ENCODE measurements around the gene NCKAP1. TPM values are rescaled to one million over a fixed set of nuclear protein-coding genes. Genes with fewer than 3 reads are reported as not detected.
A peak's percentile ranks its signal among the peaks of the same experiment; 100 is the strongest.

The NCKAP1 gene
- total RNA-seq (2021) (148 to 173 TPM (median 149 TPM) in 3 replicates), Bru-seq, nascent RNA (percentile 94 among the genes with signal in this experiment)
- long read RNA-seq, experiment 1, full-length matches to known transcripts: 425 of 588 reads
- long read RNA-seq, experiment 1, partial matches to known transcripts: 135 of 588 reads
- long read RNA-seq, experiment 1, other reads (novel, unspliced or antisense): 28 of 588 reads
- long read RNA-seq, experiment 2, full-length matches to known transcripts: 70 of 226 reads
- long read RNA-seq, experiment 2, partial matches to known transcripts: 78 of 226 reads
- long read RNA-seq, experiment 2, other reads (novel, unspliced or antisense): 78 of 226 reads
- long read RNA-seq, experiment 3, partial matches to known transcripts: 3 of 4 reads
- long read RNA-seq, experiment 3, other reads (novel, unspliced or antisense): 1 of 4 reads

- POLR2A ChIA-PET: no interaction called here
- CTCF ChIA-PET: interaction anchor here (0.7 to 1.4 kb wide), 2 partner anchors 41 to 43 kb away, joined by 3 to 6 read pairs; partner anchors contain the start of gene DUSP19
- H3K27ac Mint-ChIP-seq: peak within 1 kb of the TSS; percentile 96
- no peaks in the 10 kb centered on the region for H3K27me3 Mint-ChIP-seq (ENCODE audit: low read depth)
- H3K36me3 Mint-ChIP-seq: no peaks in the 10 kb centered on the region; the same call in 1 of the 2 replicates
- H3K9me3 Mint-ChIP-seq: no peaks in the 10 kb centered on the region
- H3K4me3 Mint-ChIP-seq: peak within 1 kb of the TSS; percentile 91
- peak; percentile 95 for DNase-seq (ENCODE audit: low spot score)
- ATAC-seq: peak; percentile 87
- peaks cover 43% of the 10 kb centered on the region for H3K4me1 Mint-ChIP-seq
- TF ChIP-seq USF1 (CRISPR knock-in tag; IDR thresholded peaks at IDR 0.05) (peak; percentile 79), ELF4 (CRISPR knock-in tag; IDR thresholded peaks at IDR 0.05; ENCODE audit: low read depth) (no peak), PRDM15 (CRISPR knock-in tag; IDR thresholded peaks at IDR 0.05) (no peak), CREM (CRISPR knock-in tag; IDR thresholded peaks at IDR 0.05) (no peak), ERG (CRISPR knock-in tag; IDR thresholded peaks at IDR 0.05) (no peak), SP1 (CRISPR knock-in tag; conservative IDR thresholded peaks at IDR 0.05) (peak; percentile 44; the same call in 1 of the 2 replicates), NFYB (CRISPR knock-in tag; conservative IDR thresholded peaks at IDR 0.05; ENCODE audit: low read depth) (no peak), SMAD3 (CRISPR knock-in tag; IDR thresholded peaks at IDR 0.05; ENCODE audit: borderline replicate concordance) (no peak), ZNF263 (CRISPR knock-in tag; IDR thresholded peaks at IDR 0.05; ENCODE audit: low read depth) (no peak), ETV6 (CRISPR knock-in tag; IDR thresholded peaks at IDR 0.05) (peak; percentile 33; the same call in 1 of the 2 replicates), ZNF232 (CRISPR knock-in tag; IDR thresholded peaks at IDR 0.05) (peak; percentile 15; the same call in 1 of the 2 replicates), CDX4 (CRISPR knock-in tag; IDR thresholded peaks at IDR 0.05; ENCODE audit: borderline replicate concordance) (no peak), EMX1 (CRISPR knock-in tag; IDR thresholded peaks at IDR 0.05) (no peak), MXD4 (CRISPR knock-in tag; IDR thresholded peaks at IDR 0.05; ENCODE audit: borderline replicate concordance) (no peak), RELA (CRISPR knock-in tag; IDR thresholded peaks at IDR 0.05; ENCODE audit: borderline replicate concordance) (no peak), FOXP1 (CRISPR knock-in tag; IDR thresholded peaks at IDR 0.05; ENCODE audit: borderline replicate concordance) (0 out of 2 replicates have a peak, but pooled peaks have one; percentile 73), ZNF219 (CRISPR knock-in tag; IDR thresholded peaks at IDR 0.05; ENCODE audit: borderline replicate concordance) (no peak), MLX (CRISPR knock-in tag; IDR thresholded peaks at IDR 0.05) (no peak), HMGA2 (CRISPR knock-in tag; IDR thresholded peaks at IDR 0.05) (no peak), ZBTB21 (CRISPR knock-in tag; IDR thresholded peaks at IDR 0.05; ENCODE audit: borderline replicate concordance) (no peak), TCF7 (CRISPR knock-in tag; IDR thresholded peaks at IDR 0.05; ENCODE audit: low read depth) (no peak), ZBTB43 (CRISPR knock-in tag; IDR thresholded peaks at IDR 0.05) (no peak), MAX (CRISPR knock-in tag; IDR thresholded peaks at IDR 0.05) (peak; percentile 38; the same call in 1 of the 2 replicates), GABPB1 (CRISPR knock-in tag; IDR thresholded peaks at IDR 0.05) (no peak)
Measured at GRCh38 chr2:183038341-183039300, at the start of gene NCKAP1. NCKAP1 (minus strand) TSS chr2:183038457; CDS start chr2:183038099, 358 bp downstream.

Data from WTC11 (cell line).